Neural progenitor cell (in vitro differentiated cells): Measurements from ENCODE around the gene GRID1. TPM values are rescaled to one million over a fixed set of nuclear protein-coding genes. Genes with fewer than 3 reads are reported as not detected.

Experiments used
- DNase-seq: peaks from one replicate; pipeline ENCODE4 v3.0.0-alpha.2; 2016; ENCODE audit warnings: low spot score
- H2AFZ ChIP-seq: fragments of 200-600 bp; sonication (generic); replicated peaks from 2 replicates; pipeline ENCODE4 v1.6.1; 2016; ENCODE audit warnings: antibody characterized with exemption
- H3F3A ChIP-seq: fragments of 200-600 bp; sonication (generic); 2 replicates; pipeline ENCODE4 v1.6.1; 2016; ENCODE audit warnings: antibody characterized with exemption, low read depth
- H3K27ac ChIP-seq: fragments of 200-600 bp; sonication (generic); 2 replicates; pipeline ENCODE4 v1.5.1; 2016; ENCODE audit warnings: mild to moderate bottlenecking
- H3K27me3 ChIP-seq: fragments of 200-600 bp; sonication (generic); 2 replicates; pipeline ENCODE4 v1.6.1; 2016; ENCODE audit warnings: mild to moderate bottlenecking, moderate library complexity
- H3K36me3 ChIP-seq: fragments of 200-600 bp; sonication (generic); 2 replicates; pipeline ENCODE4 v1.5.1; 2016
- H3K4me1 ChIP-seq: fragments of 200-600 bp; sonication (generic); 2 replicates; pipeline ENCODE4 v1.6.1; 2016; ENCODE audit warnings: mixed run types
- H3K4me2 ChIP-seq: fragments of 200-600 bp; sonication (generic); 2 replicates; pipeline ENCODE4 v1.6.1; 2016
- H3K4me3 ChIP-seq: fragments of 200-600 bp; sonication (generic); 2 replicates; pipeline ENCODE4 v1.5.1; 2016
- H3K79me2 ChIP-seq: fragments of 200-600 bp; sonication (generic); 2 replicates; pipeline ENCODE4 v1.6.1; 2016; ENCODE audit warnings: low read depth
- H3K9ac ChIP-seq: fragments of 200-600 bp; sonication (generic); 2 replicates; pipeline ENCODE4 v1.6.1; 2016
- H3K9me3 ChIP-seq: fragments of 200-600 bp; sonication (generic); 2 replicates; pipeline ENCODE4 v1.5.1; 2016; ENCODE audit warnings: low read depth
- H4K20me1 ChIP-seq: fragments of 200-600 bp; sonication (generic); 2 replicates; pipeline ENCODE4 v1.6.1; 2016; ENCODE audit warnings: low read depth
- H3K27ac Mint-ChIP-seq: 3 replicates; pipeline ENCODE4 v1.8.0; 2021; ENCODE audit warnings: mixed read lengths
- H3K27me3 Mint-ChIP-seq: 2 replicates; pipeline ENCODE4 v1.8.0; 2022; ENCODE audit warnings: low read depth, mild to moderate bottlenecking, inconsistent platforms, moderate library complexity, mixed read lengths; ENCODE audit not compliant: insufficient read depth
- H3K36me3 Mint-ChIP-seq: 3 replicates; pipeline ENCODE4 v1.8.0; 2021; ENCODE audit warnings: mixed read lengths
- H3K4me1 Mint-ChIP-seq: 3 replicates; pipeline ENCODE4 v1.8.0; 2021; ENCODE audit warnings: mixed read lengths
- H3K4me3 Mint-ChIP-seq: 3 replicates; pipeline ENCODE4 v1.8.0; 2021; ENCODE audit warnings: mild to moderate bottlenecking, moderate library complexity, mixed read lengths
- H3K9me3 Mint-ChIP-seq: 3 replicates; pipeline ENCODE4 v1.8.0; 2020; ENCODE audit warnings: mixed read lengths
- CTCF ChIP-seq: fragments of 200-600 bp; sonication (generic); IDR thresholded peaks from 2 replicates; pipeline ENCODE4 v1.5.1; 2017; ENCODE audit warnings: antibody characterized with exemption, mild to moderate bottlenecking
- EZH2 ChIP-seq: fragments of 200-600 bp; sonication (generic); IDR thresholded peaks from 2 replicates; pipeline ENCODE4 v1.6.1; 2017; ENCODE audit warnings: antibody characterized with exemption, mild to moderate bottlenecking, moderate library complexity
- EZH2phosphoT487 ChIP-seq: fragments of 200-600 bp; sonication (generic); IDR thresholded peaks from 2 replicates; pipeline ENCODE4 v1.6.1; 2017; ENCODE audit warnings: antibody characterized with exemption
- total RNA-seq: library from RNA; depleted of rRNA; stranded (reverse); fragments of >200 nt; gene quantifications from 2 replicates; pipeline ENCODE4 v1.2.3, GENCODE V29; 2015; ENCODE audit warnings: low replicate concordance

Gene GRID1
- total RNA-seq, 1 donor from 2014 or later = not detected

- Histone ChIP-seq H3K4me2 (no peak overlapping the region), H3F3A (no peaks in the 10 kb centered on the region), H3K36me3 (no peaks in the 10 kb centered on the region), H3K4me3 (no peak overlapping the region), H3K79me2 (no peaks in the 10 kb centered on the region), H2AFZ (no peak overlapping the region), H3K27me3 (no peaks in the 10 kb centered on the region), H4K20me1 (no peaks in the 10 kb centered on the region), H3K4me1 (no peaks in the 10 kb centered on the region), H3K27ac (no peak overlapping the region), H3K9ac (no peak overlapping the region), H3K9me3 (no peaks in the 10 kb centered on the region)
- no peaks in the 10 kb centered on the region for H3K4me1 Mint-ChIP-seq
- no peak overlapping the region for H3K27ac Mint-ChIP-seq
- peaks cover 14% of the 10 kb centered on the region for H3K27me3 Mint-ChIP-seq
- DNase-seq = no peak
- no peak overlapping the region for H3K4me3 Mint-ChIP-seq
- TF ChIP-seq EZH2 = no peak
- no peak for TF ChIP-seq EZH2phosphoT487
- no peak for TF ChIP-seq CTCF
- no peaks in the 10 kb centered on the region for H3K36me3 Mint-ChIP-seq
- H3K9me3 Mint-ChIP-seq = no peaks in the 10 kb centered on the region
Observed at GRCh38 chr10:86188326-86188725, 178.3 kb downstream of the GRID1 start.

GRCh38 chr10:86187499-86188239, 178.9 kb downstream of the GRID1 start:
- Histone ChIP-seq H3K4me1 (no peaks in the 10 kb centered on the region), H3K27me3 (no peaks in the 10 kb centered on the region), H3K4me3 (no peak overlapping the region), H3K79me2 (no peaks in the 10 kb centered on the region), H3K36me3 (no peaks in the 10 kb centered on the region), H3K27ac (no peak overlapping the region), H2AFZ (no peak overlapping the region), H3K4me2 (no peak overlapping the region), H3K9ac (no peak overlapping the region), H3F3A (no peaks in the 10 kb centered on the region), H4K20me1 (no peaks in the 10 kb centered on the region), H3K9me3 (no peaks in the 10 kb centered on the region)
- Mint-ChIP-seq H3K27ac (no peak overlapping the region), H3K4me1 (no peaks in the 10 kb centered on the region), H3K27me3 (peaks cover 13% of the 10 kb centered on the region), H3K4me3 (no peak overlapping the region), H3K36me3 (no peaks in the 10 kb centered on the region), H3K9me3 (no peaks in the 10 kb centered on the region)
- TF ChIP-seq CTCF (no peak), EZH2 (no peak), EZH2phosphoT487 (no peak)
- DNase-seq = no peak

GRCh38 chr10:86186633-86187032, 180.0 kb downstream of the GRID1 start:
- no peaks in the 10 kb centered on the region for H3K36me3 ChIP-seq
- no peaks in the 10 kb centered on the region for H3K79me2 ChIP-seq
- H3K27me3 ChIP-seq = no peaks in the 10 kb centered on the region
- H3K4me3 ChIP-seq = no peak overlapping the region
- no peak overlapping the region for H3K27ac ChIP-seq
- no peaks in the 10 kb centered on the region for H3F3A ChIP-seq
- Mint-ChIP-seq H3K27me3 (peaks cover 10% of the 10 kb centered on the region), H3K36me3 (no peaks in the 10 kb centered on the region), H3K4me3 (no peak overlapping the region), H3K9me3 (no peaks in the 10 kb centered on the region), H3K4me1 (no peaks in the 10 kb centered on the region), H3K27ac (no peak overlapping the region)
- H3K4me1 ChIP-seq = no peaks in the 10 kb centered on the region
- no peak for TF ChIP-seq EZH2
- no peak for TF ChIP-seq EZH2phosphoT487
- no peak for TF ChIP-seq CTCF
- H2AFZ ChIP-seq = no peak overlapping the region
- H3K9me3 ChIP-seq = no peaks in the 10 kb centered on the region
- H3K4me2 ChIP-seq = no peak overlapping the region
- H3K9ac ChIP-seq = no peak overlapping the region
- DNase-seq = no peak
- H4K20me1 ChIP-seq = no peaks in the 10 kb centered on the region
